Cardiac fibroblast (primary cell): ENCODE results near the gene TMIGD2.
"Not testable (repeated sequence)": the region's sequence is repeated elsewhere in the genome, so short reads cannot be mapped to it uniquely, and the experiment has no call there.

Experiments
- DNase-seq, 2 donors: peaks; one replicate each; pipeline versions ENCODE4 v3.0.0 to v3.0.0-alpha.2; 2010; ENCODE audit warnings: low read depth in 2 of 2
- H3K4me3 ChIP-seq, 2 donors: replicated peaks in 1 of 2; 1 replicate in 1 of 2; 2 replicates in 1 of 2; pipeline ENCODE4 v1.5.1; 2011; ENCODE audit warnings: low read depth in 2 of 2, low read length in 2 of 2, mild to moderate bottlenecking in 2 of 2, moderate library complexity in 1 of 2
- CTCF ChIP-seq: IDR thresholded peaks from one replicate; pipeline ENCODE4 v1.5.1; 2011; ENCODE audit warnings: low read depth, mild to moderate bottlenecking, low read length, inconsistent platforms

The TMIGD2 gene

GRCh38 chr19:4334929-4335570 is 32.9 kb upstream of the TMIGD2 start:
- no peak for DNase-seq
- no peak overlapping the region for H3K4me3 ChIP-seq
- no peak for TF ChIP-seq CTCF

GRCh38 chr19:4329858-4330257 is 27.7 kb upstream of the TMIGD2 start:
- no peak for DNase-seq
- no peak overlapping the region for H3K4me3 ChIP-seq
- TF ChIP-seq CTCF, result no peak

GRCh38 chr19:4328991-4329681 is 26.9 kb upstream of the TMIGD2 start:
- peak overlapping the region; percentile 41 to 47 for H3K4me3 ChIP-seq
- not testable (repeated sequence) for DNase-seq

- no peak for TF ChIP-seq CTCF
- peak; percentile 84 to 98 for DNase-seq
- H3K4me3 ChIP-seq, result peak overlapping the region; percentile 41 to 47
Measured at GRCh38 chr19:4328243-4328990, 26.2 kb upstream of the TMIGD2 start.

- H3K4me3 ChIP-seq, result peak overlapping the region in 1 of 2 donors; percentile 42
- DNase-seq, result no peak
- no peak for TF ChIP-seq CTCF
Measured at GRCh38 chr19:4327877-4328242, 25.7 kb upstream of the TMIGD2 start.

- DNase-seq, result peak; percentile 46 to 67
- H3K4me3 ChIP-seq, result peak overlapping the region in 1 of 2 donors; percentile 42
- TF ChIP-seq CTCF, result no peak
Measured at GRCh38 chr19:4327252-4327876, 25.2 kb upstream of the TMIGD2 start.

- DNase-seq, result no peak
- no peak for TF ChIP-seq CTCF
- no peak overlapping the region for H3K4me3 ChIP-seq
Measured at GRCh38 chr19:4326837-4327251, 24.7 kb upstream of the TMIGD2 start.
